ENCODE data around the gene PRAMEF13.
"Not testable (repeated sequence)": the region's sequence is repeated elsewhere in the genome, so short reads cannot be mapped to it uniquely, and the experiment has no call there.

The PRAMEF13 gene, protein sequence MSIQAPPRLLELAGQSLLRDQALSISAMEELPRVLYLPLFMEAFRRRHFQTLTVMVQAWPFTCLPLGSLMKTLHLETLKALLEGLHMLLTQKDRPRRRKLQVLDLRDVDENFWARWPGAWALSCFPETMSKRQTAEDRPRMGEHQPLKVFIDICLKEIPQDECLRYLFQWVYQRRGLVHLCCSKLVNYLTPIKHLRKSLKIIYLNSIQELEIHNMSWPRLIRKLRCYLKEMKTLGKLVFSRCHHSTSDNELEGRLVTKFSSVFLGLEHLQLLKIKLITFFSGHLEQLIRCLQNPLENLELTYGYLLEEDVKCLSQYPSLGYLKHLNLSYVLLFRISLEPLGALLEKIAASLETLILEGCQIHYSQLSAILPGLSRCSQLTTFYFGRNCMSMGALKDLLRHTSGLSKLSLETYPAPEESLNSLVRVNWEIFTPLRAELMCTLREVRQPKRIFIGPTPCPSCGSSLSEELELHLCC

GRCh38 chr1:13201309-13201708 lies at the start of gene PRAMEF13:
PRAMEF13 (minus strand) TSS chr1:13201409; CDS start chr1:13199589, 1,820 bp downstream.
- not testable (repeated sequence) for DNase-seq (ENCODE audit: low read depth, low spot score)

DNA sequence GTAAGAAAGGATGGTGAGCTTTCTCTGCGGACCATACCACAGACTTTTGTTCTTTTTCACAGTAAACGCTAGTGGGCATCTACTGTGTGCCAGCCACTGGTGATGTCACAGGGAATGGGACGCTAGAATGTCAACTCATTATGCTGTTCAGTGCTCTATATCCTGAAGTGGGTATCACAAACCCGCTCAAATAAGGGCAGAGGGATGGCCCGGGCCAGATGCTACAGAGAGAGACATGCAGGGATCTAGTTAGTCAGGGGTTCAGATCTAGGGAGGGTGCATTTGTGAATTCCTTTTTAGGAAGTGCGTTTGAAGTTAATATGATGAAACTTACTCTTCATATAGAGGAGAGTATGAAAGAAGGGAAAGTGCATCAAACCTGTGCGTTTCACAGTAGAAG lies 45.9 kb upstream of the PRAMEF13 start:
- not testable (repeated sequence) for DNase-seq (ENCODE audit: low read depth, low spot score)

- DNase-seq (ENCODE audit: low read depth, low spot score) = not testable (repeated sequence)
Observed at GRCh38 chr1:13246554-13246871, 45.3 kb upstream of the PRAMEF13 start.

DNA sequence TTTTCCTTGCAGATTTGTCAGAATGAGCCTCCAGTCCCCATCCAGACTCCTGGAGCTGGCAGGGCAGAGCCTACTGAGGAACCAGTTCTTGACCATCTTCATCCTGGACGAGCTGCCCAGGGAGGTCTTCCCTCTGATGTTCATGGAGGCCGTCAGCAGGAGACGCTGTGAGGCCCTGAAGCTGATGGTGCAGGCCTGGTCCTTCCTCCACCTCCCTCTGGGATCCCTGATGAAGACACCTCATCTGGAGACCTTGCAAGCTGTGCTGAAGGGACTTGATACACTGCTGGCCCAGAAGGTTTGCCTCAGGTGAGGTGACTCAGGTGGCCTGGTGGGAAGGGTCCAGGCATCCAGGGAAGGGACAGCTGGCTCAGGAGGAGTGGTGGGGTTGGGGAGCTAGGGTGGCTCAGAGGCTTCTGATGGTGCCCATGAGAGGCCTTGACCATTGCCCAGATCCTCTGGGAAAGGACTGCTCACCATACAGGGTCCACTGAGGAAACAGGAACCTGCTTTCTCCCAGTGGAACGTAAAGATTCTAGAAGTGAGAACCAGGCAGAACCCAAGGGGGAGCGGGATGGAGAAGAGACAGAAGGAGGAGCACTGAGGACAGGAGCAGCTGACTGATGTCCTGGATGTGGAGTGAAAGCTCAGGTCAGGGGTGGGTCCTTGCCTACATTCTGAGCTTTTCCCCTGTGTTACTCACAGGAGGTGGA lies 44.8 kb upstream of the PRAMEF13 start:
- not testable (repeated sequence) for DNase-seq (ENCODE audit: low read depth, low spot score)

DNA sequence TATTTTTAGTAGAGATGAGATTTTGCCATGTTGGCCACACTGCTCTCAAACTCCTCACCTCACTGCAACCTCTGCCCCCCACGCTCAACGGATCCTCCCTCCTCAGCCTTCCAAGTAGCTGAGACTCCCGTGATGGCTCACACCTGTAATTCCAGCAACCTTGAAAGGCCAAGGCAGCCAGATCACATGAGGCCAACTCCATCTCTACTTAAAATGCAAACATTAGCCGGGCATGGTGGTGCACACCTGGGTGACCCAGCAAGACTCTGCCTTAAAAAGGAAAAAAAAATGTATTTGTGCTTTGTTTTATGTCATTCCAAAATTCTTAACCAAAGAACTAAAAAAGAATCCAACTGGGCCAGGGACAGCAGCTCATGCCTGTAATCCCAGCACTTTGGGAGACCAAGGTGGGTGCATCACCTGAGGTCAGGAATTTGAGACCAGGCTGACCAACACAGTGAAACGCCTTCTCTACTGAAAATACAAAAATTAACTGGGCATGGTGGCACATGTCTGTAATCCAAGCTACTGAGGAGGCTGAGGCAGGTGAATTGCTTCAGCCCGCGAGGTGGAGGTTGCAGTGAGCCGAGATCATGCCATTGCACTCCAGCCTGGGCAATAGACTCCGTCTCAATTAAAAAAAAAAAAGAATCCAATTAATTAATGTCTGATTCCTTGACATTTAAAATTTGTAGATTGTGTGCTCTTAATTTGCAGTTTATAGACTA lies 42.5 kb upstream of the PRAMEF13 start:
- not testable (repeated sequence) for DNase-seq (ENCODE audit: low read depth, low spot score)

GRCh38 chr1:13239633-13240032 lies 38.4 kb upstream of the PRAMEF13 start:
- not testable (repeated sequence) for DNase-seq (ENCODE audit: low read depth, low spot score)

- not testable (repeated sequence) for DNase-seq (ENCODE audit: low read depth, low spot score)
Observed at GRCh38 chr1:13237572-13237971, 36.4 kb upstream of the PRAMEF13 start.

DNA sequence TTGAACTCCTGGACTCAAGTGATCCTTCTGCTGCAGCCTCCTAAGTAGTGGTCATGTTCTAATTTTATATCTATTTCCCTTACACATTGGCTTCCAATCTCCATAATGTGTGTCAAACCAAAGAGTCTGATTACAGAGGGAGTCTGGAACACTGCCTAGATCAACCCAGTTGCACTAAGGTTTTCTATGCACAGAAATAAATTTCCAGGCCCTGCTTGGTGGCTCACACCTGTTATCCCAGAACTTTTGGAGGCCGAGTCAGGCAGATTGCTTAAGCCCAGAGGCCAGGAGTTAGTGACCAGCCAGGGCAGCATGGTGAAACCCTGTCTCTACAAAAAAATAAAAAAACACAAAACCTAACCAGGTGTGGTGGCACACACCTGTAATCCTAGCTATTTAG lies 32.8 kb upstream of the PRAMEF13 start:
- not testable (repeated sequence) for DNase-seq (ENCODE audit: low read depth, low spot score)

DNA sequence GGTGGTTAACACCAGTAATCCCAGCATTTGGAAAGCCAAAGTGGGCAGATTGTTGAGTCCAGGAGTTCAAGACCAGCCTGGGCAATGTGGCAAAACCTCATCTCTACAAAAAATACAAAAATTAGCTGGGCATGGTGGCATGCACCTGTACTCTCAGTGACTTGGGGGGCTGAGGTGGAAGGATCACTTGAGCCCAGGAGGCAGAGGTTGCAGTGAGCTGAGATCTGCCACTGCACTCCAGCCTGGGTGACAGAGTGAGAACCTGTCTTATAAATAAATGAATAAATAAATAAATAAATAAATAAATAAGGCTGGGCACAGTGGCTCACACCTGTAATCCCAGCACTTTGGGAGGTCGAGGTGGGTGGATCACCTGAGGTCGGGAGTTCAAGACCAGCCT lies 30.8 kb upstream of the PRAMEF13 start:
- DNase-seq (ENCODE audit: low read depth, low spot score) = not testable (repeated sequence)

GRCh38 chr1:13231061-13231750 lies 30.0 kb upstream of the PRAMEF13 start:
- DNase-seq (ENCODE audit: low read depth, low spot score) = not testable (repeated sequence)

- DNase-seq (ENCODE audit: low read depth, low spot score) = not testable (repeated sequence)
Observed at GRCh38 chr1:13230601-13231000, 29.4 kb upstream of the PRAMEF13 start.

DNA sequence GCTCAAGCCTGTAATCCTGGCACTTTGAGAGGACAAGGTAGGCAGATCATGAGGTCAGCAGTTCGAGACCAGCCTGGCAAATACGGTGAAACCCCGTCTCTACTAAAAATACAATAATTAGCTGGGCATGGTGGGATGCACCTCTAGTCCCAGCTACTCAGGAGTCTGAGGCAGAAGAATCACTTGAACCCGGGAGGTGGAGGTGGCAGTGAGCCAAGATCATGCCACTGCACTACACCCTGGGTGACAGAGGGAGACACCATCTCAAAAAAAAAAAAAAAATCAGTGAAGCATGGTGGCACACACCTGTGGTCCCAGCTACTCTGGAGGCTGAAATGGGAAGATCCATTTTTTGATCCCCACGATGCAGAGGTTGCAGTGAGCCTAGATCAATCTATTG lies 28.9 kb upstream of the PRAMEF13 start:
- not testable (repeated sequence) for DNase-seq (ENCODE audit: low read depth, low spot score)

DNA sequence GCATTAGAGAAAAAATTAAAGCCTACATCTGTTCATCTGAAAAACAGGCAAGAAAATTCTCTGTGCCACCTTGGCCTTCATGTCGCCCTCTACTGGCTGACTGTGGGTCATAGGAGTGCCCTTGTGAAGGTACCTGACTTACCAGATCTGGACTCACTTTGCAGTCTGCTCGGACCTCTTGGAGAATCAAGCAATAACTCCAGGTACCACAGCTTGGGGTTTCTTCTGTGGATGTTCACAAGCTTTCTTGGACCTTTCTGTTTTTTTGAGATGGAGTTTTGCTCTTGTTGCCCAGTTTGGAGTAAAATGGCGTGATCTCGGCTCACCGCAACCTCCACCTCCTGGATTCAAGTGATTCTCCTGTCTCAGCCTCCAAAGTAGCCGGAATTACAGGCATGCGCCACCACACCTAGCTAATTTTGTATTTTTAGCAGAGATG lies 27.2 kb upstream of the PRAMEF13 start:
- no peak for DNase-seq (ENCODE audit: low read depth, low spot score)

GRCh38 chr1:13227271-13228055 lies 26.3 kb upstream of the PRAMEF13 start:
- not testable (repeated sequence) for DNase-seq (ENCODE audit: low read depth, low spot score)

DNA sequence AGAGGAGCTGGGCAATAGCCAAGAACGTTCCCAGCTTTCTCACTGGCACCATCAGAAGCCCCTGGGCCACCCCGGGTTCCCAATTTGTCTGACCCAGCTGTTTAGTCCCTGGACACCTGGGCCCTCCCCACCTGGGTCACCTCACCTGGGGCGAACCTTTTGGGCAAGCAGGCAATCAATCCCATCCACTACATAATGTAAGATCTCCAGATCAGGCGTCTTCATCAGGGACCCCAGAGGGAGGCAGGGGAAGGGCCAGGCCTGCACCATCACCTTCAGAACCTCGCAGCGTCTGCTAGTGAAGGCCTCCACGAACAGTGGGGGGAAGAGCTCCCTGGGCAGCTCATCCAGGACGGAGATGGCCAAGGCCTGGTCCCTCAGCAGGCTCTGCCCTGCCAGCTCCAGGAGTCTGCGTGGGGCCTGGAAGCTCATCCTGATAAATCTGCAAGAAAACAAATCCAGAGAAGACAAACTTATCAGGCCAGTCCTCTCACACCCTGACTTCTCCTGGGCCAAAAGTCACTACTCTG lies 24.5 kb upstream of the PRAMEF13 start, which contains the start of gene PRAMEF18:
Gene PRAMEF18, minus strand, starts transcription at position 480 of the 530 bp plus-strand sequence. Its CDS starts 48 bp downstream, at position 432.
- DNase-seq (ENCODE audit: low read depth, low spot score) = not testable (repeated sequence)

- DNase-seq (ENCODE audit: low read depth, low spot score) = no peak
Observed at GRCh38 chr1:13224480-13225060, 23.4 kb upstream of the PRAMEF13 start.

DNA sequence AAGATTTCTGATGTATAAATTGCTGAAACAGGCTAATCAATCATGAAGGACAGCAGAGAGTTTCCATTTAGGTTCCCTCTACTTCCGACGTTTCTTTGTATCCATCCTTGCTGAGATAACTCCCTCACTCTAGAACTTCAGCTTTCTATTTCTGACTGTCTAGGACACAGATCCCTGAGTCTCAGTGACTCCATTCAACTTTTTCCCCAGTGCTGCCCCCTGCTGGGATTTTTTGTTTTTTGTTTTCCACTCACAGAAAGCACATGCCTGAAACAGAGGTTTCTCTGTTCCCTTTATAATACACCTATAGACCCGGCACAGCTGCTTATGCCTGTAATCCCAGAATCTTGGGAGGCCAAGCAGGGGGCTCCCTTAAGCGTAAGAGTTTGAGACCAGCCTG lies 21.6 kb upstream of the PRAMEF13 start:
- not testable (repeated sequence) for DNase-seq (ENCODE audit: low read depth, low spot score)

- not testable (repeated sequence) for DNase-seq (ENCODE audit: low read depth, low spot score)
Observed at GRCh38 chr1:13219203-13219602, 18.0 kb upstream of the PRAMEF13 start.

GRCh38 chr1:13216619-13217018 lies 15.4 kb upstream of the PRAMEF13 start:
- DNase-seq (ENCODE audit: low read depth, low spot score) = not testable (repeated sequence)

DNA sequence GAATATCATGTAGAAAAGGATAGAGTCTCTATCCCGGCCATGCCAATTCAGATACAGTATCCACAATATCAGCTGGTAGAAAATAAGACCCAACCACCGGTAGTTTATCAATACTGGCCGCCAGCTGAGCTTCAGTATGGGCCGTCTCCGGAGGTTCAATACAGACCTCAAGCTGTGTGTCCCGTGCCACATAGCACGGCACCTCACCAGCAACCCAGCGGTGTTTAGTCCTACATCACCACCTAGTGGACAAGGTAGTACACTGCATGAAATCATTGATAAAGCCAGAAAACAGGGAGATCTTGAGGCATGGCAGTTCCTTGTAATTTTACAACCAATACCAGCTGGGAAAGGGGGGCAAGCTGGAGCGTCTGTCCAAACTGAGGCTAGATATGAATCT lies 7.5 kb upstream of the PRAMEF13 start:
- not testable (repeated sequence) for DNase-seq (ENCODE audit: low read depth, low spot score)
